Measurements from ENCODE around the gene CENPS.

CENPS gene

GRCh38 chr1:10431070-10431730 is 967 bp downstream of the CENPS start:
- H3K4me3 ChIP-seq: peak overlapping the region; percentile 59 to 65
- H3K27me3 ChIP-seq: no peaks in the 10 kb centered on the region
- H3K4me1 ChIP-seq: peaks cover 4 to 18% (median 9%) of the 10 kb centered on the region in 4 donors
- no peaks in the 10 kb centered on the region for H3K36me3 ChIP-seq
- no peak for DNase-seq
- TF ChIP-seq CTCF (IDR thresholded peaks at IDR 0.05): no peak
- H3K9me3 ChIP-seq: no peaks in the 10 kb centered on the region
- intact Hi-C loops (cut with DNase I; ENCODE audit: low total_unique reads): loop anchor here (2.0 to 5.0 kb wide), 2 partner anchors 42 to 61 kb away; partner anchors contain the start of gene DFFA
- peak overlapping the region; percentile 55 to 57 for H3K27ac ChIP-seq

- Histone ChIP-seq H3K4me3 (no peak overlapping the region), H3K9me3 (no peaks in the 10 kb centered on the region), H3K4me1 (peaks cover 4 to 18% (median 9%) of the 10 kb centered on the region in 4 donors), H3K27ac (no peak overlapping the region), H3K36me3 (no peaks in the 10 kb centered on the region), H3K27me3 (no peaks in the 10 kb centered on the region)
- intact Hi-C loops (cut with DNase I; ENCODE audit: low total_unique reads): loop anchor here (5.0 kb wide), 1 partner anchor 59 kb away; no protein-coding TSS in a partner anchor
- no peak for DNase-seq
- TF ChIP-seq CTCF (IDR thresholded peaks at IDR 0.05): no peak
These were observed 2.9 kb downstream of the CENPS start for GRCh38 chr1:10432910-10433700.

GRCh38 chr1:10433790-10434189 is 3.6 kb downstream of the CENPS start:
- DNase-seq: no peak
- H3K4me3 ChIP-seq: no peak overlapping the region
- H3K27me3 ChIP-seq: no peaks in the 10 kb centered on the region
- no peak overlapping the region for H3K27ac ChIP-seq
- H3K36me3 ChIP-seq: no peaks in the 10 kb centered on the region
- no peak for TF ChIP-seq CTCF (IDR thresholded peaks at IDR 0.05)
- H3K4me1 ChIP-seq: peaks cover 4 to 18% (median 9%) of the 10 kb centered on the region in 4 donors
- intact Hi-C loops (cut with DNase I; ENCODE audit: low total_unique reads): loop anchor here (5.0 kb wide), 1 partner anchor 59 kb away; no protein-coding TSS in a partner anchor
- H3K9me3 ChIP-seq: no peaks in the 10 kb centered on the region

GRCh38 chr1:10434590-10434989 is 4.4 kb downstream of the CENPS start:
- H3K4me1 ChIP-seq: peaks cover 4 to 17% (median 8%) of the 10 kb centered on the region in 4 donors
- intact Hi-C loops (cut with DNase I; ENCODE audit: low total_unique reads): loop anchor here (5.0 kb wide), 1 partner anchor 58 kb away; no protein-coding TSS in a partner anchor
- TF ChIP-seq CTCF (IDR thresholded peaks at IDR 0.05): no peak
- H3K9me3 ChIP-seq: no peaks in the 10 kb centered on the region
- no peak overlapping the region for H3K4me3 ChIP-seq
- H3K36me3 ChIP-seq: peaks cover 0 to 1% (median 0%) of the 10 kb centered on the region in 3 donors
- H3K27me3 ChIP-seq: no peaks in the 10 kb centered on the region
- no peak for DNase-seq
- no peak overlapping the region for H3K27ac ChIP-seq

GRCh38 chr1:10437052-10437451 is 6.8 kb downstream of the CENPS start:
- TF ChIP-seq CTCF (IDR thresholded peaks at IDR 0.05): no peak
- intact Hi-C loops (cut with DNase I; ENCODE audit: low total_unique reads): no loop called here

More at GRCh38 chr1:10437052-10437451, 6.8 kb downstream of the CENPS start:
- Histone ChIP-seq H3K9me3 (no peaks in the 10 kb centered on the region), H3K27ac (no peak overlapping the region), H3K27me3 (no peaks in the 10 kb centered on the region), H3K4me3 (no peak overlapping the region), H3K36me3 (peaks cover 0 to 4% (median 0%) of the 10 kb centered on the region in 3 donors), H3K4me1 (no peaks in the 10 kb centered on the region)
- DNase-seq: no peak
